ENCODE data around the gene RYK. TPM values are rescaled to one million over a fixed set of nuclear protein-coding genes. Genes with fewer than 3 reads are reported as not detected.

RYK gene
- polyA plus RNA-seq, 1 donor (not counting 4 experiments of a cell fraction or from before 2014, with no cell fraction given), result 82.1 TPM

DNA sequence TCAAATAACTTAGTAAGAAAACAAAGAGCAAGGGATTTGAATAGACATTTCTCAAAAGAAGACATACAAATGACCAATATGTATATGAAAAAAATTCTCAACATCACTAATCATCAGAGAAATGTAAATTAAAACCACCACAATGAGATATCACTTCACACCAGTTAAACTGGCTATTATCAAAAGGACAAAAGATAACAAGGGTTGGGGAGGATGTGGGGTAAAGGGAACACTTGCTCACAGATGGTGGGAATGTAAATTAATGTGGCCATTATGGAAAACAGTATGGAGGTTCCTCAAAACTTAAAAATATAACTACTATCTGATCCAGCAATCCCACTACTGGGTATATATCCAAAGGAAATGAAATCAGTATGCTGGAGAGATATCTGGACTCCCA lies 46.0 kb upstream of the RYK start:
- Histone ChIP-seq H3K79me2 (ENCODE audit: control insufficient read depth, insufficient read depth, low read length) (no peaks in the 10 kb centered on the region), H3K4me1 (ENCODE audit: control insufficient read depth, extremely low read depth, insufficient read depth, low read length) (peaks cover 3% of the 10 kb centered on the region), H4K20me1 (ENCODE audit: control insufficient read depth, extremely low read depth, insufficient read depth, low read length) (no peaks in the 10 kb centered on the region), H3K9ac (ENCODE audit: control insufficient read depth, extremely low read depth, insufficient read depth, low read length) (no peak overlapping the region), H3K36me3 (ENCODE audit: control insufficient read depth in 2 of 2, extremely low read depth in 1 of 2, insufficient read depth in 2 of 2, low read length in 2 of 2) (no peaks in the 10 kb centered on the region), H3K9me1 (ENCODE audit: control insufficient read depth, extremely low read depth, insufficient read depth, low read length) (no peaks in the 10 kb centered on the region), H3K4me2 (ENCODE audit: control insufficient read depth, extremely low read depth, insufficient read depth, low read depth, low read length) (no peak overlapping the region), H3K9me3 (ENCODE audit: control insufficient read depth, low read depth, low read length) (no peaks in the 10 kb centered on the region), H3K27ac (ENCODE audit: control insufficient read depth, insufficient read depth, low read length) (no peak overlapping the region), H2AFZ (ENCODE audit: control insufficient read depth, low read length) (no peak overlapping the region), H3K4me3 (ENCODE audit: control insufficient read depth in 2 of 3, extremely low read depth in 1 of 3, insufficient read depth in 2 of 3, low read depth in 1 of 3, low read length in 3 of 3) (no peak overlapping the region), H3K27me3 (ENCODE audit: control insufficient read depth, extremely low read depth, insufficient read depth, low read length) (no peaks in the 10 kb centered on the region)
- FAIRE-seq (no peak), DNase-seq (ENCODE audit: low read depth, low spot score) (no peak)
- dilution Hi-C loops (cut with MboI; ENCODE audit: extremely low pct_ligation_motif_present, low sequenced_read_pairs), result no loop called here
- no peak for TF ChIP-seq EZH2 (IDR thresholded peaks at IDR 0.05; ENCODE audit: low read length)
- TF ChIP-seq, protein P1, sequence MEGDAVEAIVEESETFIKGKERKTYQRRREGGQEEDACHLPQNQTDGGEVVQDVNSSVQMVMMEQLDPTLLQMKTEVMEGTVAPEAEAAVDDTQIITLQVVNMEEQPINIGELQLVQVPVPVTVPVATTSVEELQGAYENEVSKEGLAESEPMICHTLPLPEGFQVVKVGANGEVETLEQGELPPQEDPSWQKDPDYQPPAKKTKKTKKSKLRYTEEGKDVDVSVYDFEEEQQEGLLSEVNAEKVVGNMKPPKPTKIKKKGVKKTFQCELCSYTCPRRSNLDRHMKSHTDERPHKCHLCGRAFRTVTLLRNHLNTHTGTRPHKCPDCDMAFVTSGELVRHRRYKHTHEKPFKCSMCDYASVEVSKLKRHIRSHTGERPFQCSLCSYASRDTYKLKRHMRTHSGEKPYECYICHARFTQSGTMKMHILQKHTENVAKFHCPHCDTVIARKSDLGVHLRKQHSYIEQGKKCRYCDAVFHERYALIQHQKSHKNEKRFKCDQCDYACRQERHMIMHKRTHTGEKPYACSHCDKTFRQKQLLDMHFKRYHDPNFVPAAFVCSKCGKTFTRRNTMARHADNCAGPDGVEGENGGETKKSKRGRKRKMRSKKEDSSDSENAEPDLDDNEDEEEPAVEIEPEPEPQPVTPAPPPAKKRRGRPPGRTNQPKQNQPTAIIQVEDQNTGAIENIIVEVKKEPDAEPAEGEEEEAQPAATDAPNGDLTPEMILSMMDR (optimal IDR thresholded peaks at IDR 0.05 in 1 of 3, IDR thresholded peaks at IDR 0.05 in 1 of 3, conservative IDR thresholded peaks at IDR 0.05 in 1 of 3; ENCODE audit: extremely low read depth in 1 of 3, insufficient read depth in 2 of 3, low read length in 3 of 3), result no peak

- no peak for FAIRE-seq
- H3K79me2 ChIP-seq (ENCODE audit: control insufficient read depth, insufficient read depth, low read length), result no peaks in the 10 kb centered on the region
- no peaks in the 10 kb centered on the region for H4K20me1 ChIP-seq (ENCODE audit: control insufficient read depth, extremely low read depth, insufficient read depth, low read length)
- no peak overlapping the region for H3K27ac ChIP-seq (ENCODE audit: control insufficient read depth, insufficient read depth, low read length)
- no peaks in the 10 kb centered on the region for H3K9me1 ChIP-seq (ENCODE audit: control insufficient read depth, extremely low read depth, insufficient read depth, low read length)
- no peak overlapping the region for H3K4me3 ChIP-seq (ENCODE audit: control insufficient read depth in 2 of 3, extremely low read depth in 1 of 3, insufficient read depth in 2 of 3, low read depth in 1 of 3, low read length in 3 of 3)
- H3K36me3 ChIP-seq (ENCODE audit: control insufficient read depth in 2 of 2, extremely low read depth in 1 of 2, insufficient read depth in 2 of 2, low read length in 2 of 2), result no peaks in the 10 kb centered on the region
- H2AFZ ChIP-seq (ENCODE audit: control insufficient read depth, low read length), result no peak overlapping the region
- no peak overlapping the region for H3K9ac ChIP-seq (ENCODE audit: control insufficient read depth, extremely low read depth, insufficient read depth, low read length)
- H3K4me2 ChIP-seq (ENCODE audit: control insufficient read depth, extremely low read depth, insufficient read depth, low read depth, low read length), result no peak overlapping the region
- TF ChIP-seq, protein P1 (optimal IDR thresholded peaks at IDR 0.05 in 1 of 3, IDR thresholded peaks at IDR 0.05 in 1 of 3, conservative IDR thresholded peaks at IDR 0.05 in 1 of 3; ENCODE audit: extremely low read depth in 1 of 3, insufficient read depth in 2 of 3, low read length in 3 of 3), result no peak
- TF ChIP-seq EZH2 (IDR thresholded peaks at IDR 0.05; ENCODE audit: low read length), result no peak
- H3K27me3 ChIP-seq (ENCODE audit: control insufficient read depth, extremely low read depth, insufficient read depth, low read length), result no peaks in the 10 kb centered on the region
- peaks cover 4% of the 10 kb centered on the region for H3K4me1 ChIP-seq (ENCODE audit: control insufficient read depth, extremely low read depth, insufficient read depth, low read length)
- no peak for DNase-seq (ENCODE audit: low read depth, low spot score)
- no peaks in the 10 kb centered on the region for H3K9me3 ChIP-seq (ENCODE audit: control insufficient read depth, low read depth, low read length)
- dilution Hi-C loops (cut with MboI; ENCODE audit: extremely low pct_ligation_motif_present, low sequenced_read_pairs), result no loop called here
These were observed 45.3 kb upstream of the RYK start for GRCh38 chr3:134295930-134296329.
